Measurements from ENCODE around the gene HYKK.

GRCh38 chr15:78533331-78533730 is 26.0 kb downstream of the HYKK start:
- TF ChIP-seq CTCF (IDR thresholded peaks at IDR 0.05) (no peak), ZFX (IDR thresholded peaks at IDR 0.05; ENCODE audit: borderline replicate concordance) (no peak)
